ENCODE data around the gene POLD1. TPM values are rescaled to one million over a fixed set of nuclear protein-coding genes. Genes with fewer than 3 reads are reported as not detected.
"Not testable (repeated sequence)": the region's sequence is repeated elsewhere in the genome, so short reads cannot be mapped to it uniquely, and the experiment has no call there.

The POLD1 gene
- total RNA-seq, 6 experiments from 2014 or later, result 21.7 to 37.8 (median 33.7) TPM

- no peak for DNase-seq
- H3K4me3 Mint-ChIP-seq, result no peak overlapping the region
- no peaks in the 10 kb centered on the region for H3K9me3 Mint-ChIP-seq
- H3K27me3 Mint-ChIP-seq (ENCODE audit: insufficient read depth), result peaks cover 39% of the 10 kb centered on the region
- peaks cover 10% of the 10 kb centered on the region for H3K4me1 Mint-ChIP-seq (ENCODE audit: low read depth)
- no peaks in the 10 kb centered on the region for H3K36me3 Mint-ChIP-seq (ENCODE audit: low read depth)
- TF ChIP-seq CTCF (IDR thresholded peaks at IDR 0.05), result no peak
- no peak overlapping the region for H3K27ac Mint-ChIP-seq
Measured at GRCh38 chr19:50435627-50436026, 51.5 kb downstream of the POLD1 start.

- Mint-ChIP-seq H3K4me1 (ENCODE audit: low read depth) (no peaks in the 10 kb centered on the region), H3K27ac (no peak overlapping the region), H3K4me3 (no peak overlapping the region), H3K9me3 (no peaks in the 10 kb centered on the region), H3K27me3 (ENCODE audit: insufficient read depth) (peaks cover 37% of the 10 kb centered on the region), H3K36me3 (ENCODE audit: low read depth) (no peaks in the 10 kb centered on the region)
- DNase-seq, result no peak
- TF ChIP-seq CTCF (IDR thresholded peaks at IDR 0.05), result no peak
Measured at GRCh38 chr19:50437862-50438449, 53.8 kb downstream of the POLD1 start.

- not testable (repeated sequence) for H3K36me3 Mint-ChIP-seq (ENCODE audit: low read depth); H3K4me3 Mint-ChIP-seq; DNase-seq; H3K4me1 Mint-ChIP-seq (ENCODE audit: low read depth); H3K27ac Mint-ChIP-seq; H3K9me3 Mint-ChIP-seq
- peaks cover 27% of the 10 kb centered on the region for H3K27me3 Mint-ChIP-seq (ENCODE audit: insufficient read depth)
Measured at GRCh38 chr19:50439130-50439529, 55.0 kb downstream of the POLD1 start.

- no peak for TF ChIP-seq CTCF (IDR thresholded peaks at IDR 0.05)
- Mint-ChIP-seq H3K4me3 (no peak overlapping the region), H3K9me3 (peaks cover 4% of the 10 kb centered on the region), H3K36me3 (ENCODE audit: low read depth) (no peaks in the 10 kb centered on the region), H3K27ac (no peak overlapping the region), H3K4me1 (ENCODE audit: low read depth) (no peaks in the 10 kb centered on the region), H3K27me3 (ENCODE audit: insufficient read depth) (peaks cover 17% of the 10 kb centered on the region)
- DNase-seq, result no peak
Measured at GRCh38 chr19:50444059-50444458, 59.9 kb downstream of the POLD1 start.

- no peak for DNase-seq
- Mint-ChIP-seq H3K4me3 (no peak overlapping the region), H3K4me1 (ENCODE audit: low read depth) (no peaks in the 10 kb centered on the region), H3K27ac (no peak overlapping the region), H3K27me3 (ENCODE audit: insufficient read depth) (peaks cover 8% of the 10 kb centered on the region), H3K36me3 (ENCODE audit: low read depth) (no peaks in the 10 kb centered on the region), H3K9me3 (peaks cover 4% of the 10 kb centered on the region)
- TF ChIP-seq CTCF (IDR thresholded peaks at IDR 0.05), result no peak
Measured at GRCh38 chr19:50447053-50447452, 62.9 kb downstream of the POLD1 start.

- DNase-seq, result no peak
- TF ChIP-seq CTCF (IDR thresholded peaks at IDR 0.05), result no peak
- Mint-ChIP-seq H3K4me3 (no peak overlapping the region), H3K27me3 (ENCODE audit: insufficient read depth) (peaks cover 8% of the 10 kb centered on the region), H3K36me3 (ENCODE audit: low read depth) (no peaks in the 10 kb centered on the region), H3K9me3 (peaks cover 4% of the 10 kb centered on the region), H3K4me1 (ENCODE audit: low read depth) (no peaks in the 10 kb centered on the region), H3K27ac (no peak overlapping the region)
Measured at GRCh38 chr19:50447750-50448149, 63.6 kb downstream of the POLD1 start.
